HG03135 (cell line): ENCODE measurements around the gene DLD.
"Not testable (repeated sequence)": the region's sequence is repeated elsewhere in the genome, so short reads cannot be mapped to it uniquely, and the experiment has no call there.

Source experiments
- ATAC-seq: cut with Tn5 transposase; IDR thresholded peaks from one replicate; pipeline ENCODE4 v1.9.1; 2021; ENCODE audit warnings: mild to moderate bottlenecking, moderate library complexity; ENCODE audit not compliant: unreplicated experiment

The DLD gene

GRCh38 chr7:107911981-107912380 lies 21.0 kb downstream of the DLD start:
- no peak for ATAC-seq

- no peak for ATAC-seq
Measured at GRCh38 chr7:107913851-107914250, 22.9 kb downstream of the DLD start.

GRCh38 chr7:107914831-107915230 lies 23.8 kb downstream of the DLD start:
- ATAC-seq: no peak

GRCh38 chr7:107915541-107915940 lies 24.6 kb downstream of the DLD start:
- no peak for ATAC-seq

GRCh38 chr7:107917763-107918651 lies 27.0 kb downstream of the DLD start:
- ATAC-seq: peak; percentile 85

- no peak for ATAC-seq
Measured at GRCh38 chr7:107918948-107919347, 28.0 kb downstream of the DLD start.

GRCh38 chr7:107920048-107920772 lies 29.2 kb downstream of the DLD start:
- no peak for ATAC-seq

GRCh38 chr7:107921826-107922225 lies 30.8 kb downstream of the DLD start:
- ATAC-seq: not testable (repeated sequence)

- no peak for ATAC-seq
Measured at GRCh38 chr7:107922886-107923285, 31.9 kb downstream of the DLD start.

GRCh38 chr7:107924841-107925504 lies 34.0 kb downstream of the DLD start:
- peak; percentile 89 for ATAC-seq

- ATAC-seq: no peak
Measured at GRCh38 chr7:107926481-107926880, 35.5 kb downstream of the DLD start.

- ATAC-seq: no peak
Measured at GRCh38 chr7:107931740-107932515, 40.9 kb downstream of the DLD start.

- ATAC-seq: no peak
Measured at GRCh38 chr7:107932805-107933204, 41.8 kb downstream of the DLD start.

- ATAC-seq: no peak
Measured at GRCh38 chr7:107933386-107934013, 42.5 kb downstream of the DLD start.

- no peak for ATAC-seq
Measured at GRCh38 chr7:107934991-107935770, 44.2 kb downstream of the DLD start.

GRCh38 chr7:107936312-107936711 lies 45.3 kb downstream of the DLD start:
- ATAC-seq: no peak

- ATAC-seq: no peak
Measured at GRCh38 chr7:107937531-107937930, 46.5 kb downstream of the DLD start.

GRCh38 chr7:107938456-107939250 lies 47.7 kb downstream of the DLD start:
- no peak for ATAC-seq
